B cell (primary cell): ENCODE measurements around the gene BUB3. TPM values are rescaled to one million over a fixed set of nuclear protein-coding genes. Genes with fewer than 3 reads are reported as not detected.
A peak's percentile ranks its signal among the peaks of the same experiment; 100 is the strongest.

Experiments used
- ATAC-seq: fragments of 200-7000 bp; cut with Tn5 transposase; one replicate; pipeline ENCODE4 v1.10.0; 2021; ENCODE audit warnings: low read depth, mild to moderate bottlenecking, moderate number of reproducible peaks, moderate library complexity
- CTCF ChIA-PET: fragments of 350-600 bp; sonication (Branson Sonifier 250); formaldehyde crosslinking; loops from one replicate; lab custom pipeline; 2021; ENCODE audit warnings: antibody characterized with exemption, inconsistent platforms; lab: Charles Lee
- POLR2A ChIA-PET: fragments of 350-600 bp; sonication (Branson Sonifier 250); formaldehyde crosslinking; loops from one replicate; lab custom pipeline; 2021; ENCODE audit warnings: antibody characterized with exemption; lab: Charles Lee
- DNase-seq: peaks from one replicate; pipeline ENCODE4 v3.0.0; 2013
- H2AFZ ChIP-seq: 2 replicates; pipeline ENCODE4 v1.6.1; 2012; ENCODE audit warnings: mild to moderate bottlenecking, low read depth, low read length; ENCODE audit not compliant: insufficient read depth, poor library complexity, severe bottlenecking
- H3K27ac ChIP-seq, 2 donors: 1 replicate in 1 of 2; 2 replicates in 1 of 2; pipeline ENCODE4 v1.5.1; 2012 to 2013; ENCODE audit warnings: low read length in 2 of 2, mild to moderate bottlenecking in 2 of 2, moderate library complexity in 1 of 2
- H3K27me3 ChIP-seq, 4 experiments: fragments of 200-600 bp in 1 of 4; sonication (generic) in 1 of 4; replicated peaks in 1 of 4; 1 replicate in 2 of 4; 2 replicates in 2 of 4; pipeline versions ENCODE4 v1.6.1 to v1.7.0; 2013 to 2016; ENCODE audit warnings: low read length in 3 of 4, mild to moderate bottlenecking in 2 of 4, mixed read lengths in 1 of 4, moderate library complexity in 1 of 4; ENCODE audit not compliant: insufficient read depth in 4 of 4, control insufficient read depth in 3 of 4; ENCODE audit errors: control extremely low read depth in 1 of 4
- H3K36me3 ChIP-seq, 2 experiments: replicated peaks in 1 of 2; 1 replicate in 1 of 2; 2 replicates in 1 of 2; pipeline versions ENCODE4 v1.6.1 to v1.7.1; 2013; ENCODE audit warnings: low read length in 1 of 2; ENCODE audit not compliant: insufficient read depth in 2 of 2, control insufficient read depth in 1 of 2; ENCODE audit errors: control extremely low read depth in 1 of 2, extremely low read depth in 1 of 2
- H3K4me1 ChIP-seq, 2 donors: fragments of 200-600 bp in 1 of 2; sonication (generic) in 1 of 2; 1 replicate in 1 of 2; 2 replicates in 1 of 2; pipeline versions ENCODE4 v1.5.1 to v1.6.1; 2013 to 2017; ENCODE audit warnings: low read length in 2 of 2; ENCODE audit not compliant: control insufficient read depth in 2 of 2, insufficient read depth in 2 of 2
- H3K4me2 ChIP-seq: replicated peaks from 2 replicates; pipeline ENCODE3; 2012; ENCODE audit warnings: mild to moderate bottlenecking, low read depth, low read length; ENCODE audit not compliant: poor library complexity, severe bottlenecking
- H3K4me3 ChIP-seq, 5 experiments: fragments of 200-600 bp in 1 of 5; sonication (generic) in 1 of 5; 1 replicate in 3 of 5; 2 replicates in 2 of 5; pipeline versions ENCODE4 v1.5.1 to v1.7.0; 2011 to 2016; ENCODE audit warnings: low read length in 4 of 5, mild to moderate bottlenecking in 4 of 5, low read depth in 2 of 5, control low read depth in 1 of 5, moderate library complexity in 1 of 5; ENCODE audit not compliant: insufficient read depth in 1 of 5; ENCODE audit errors: control extremely low read depth in 1 of 5, extremely low read depth in 1 of 5
- H3K79me2 ChIP-seq: fragments of 200-600 bp; sonication (generic); one replicate; pipeline ENCODE4 v1.6.0; 2016; ENCODE audit warnings: low read length; ENCODE audit not compliant: control insufficient read depth, insufficient read depth
- H3K9ac ChIP-seq: fragments of 200-600 bp; sonication (generic); 2 replicates; pipeline ENCODE4 v1.6.1; 2017; ENCODE audit warnings: mild to moderate bottlenecking, low read length, moderate library complexity
- H3K9me3 ChIP-seq, 3 donors: one replicate each; pipeline versions ENCODE4 v1.6.1 to v1.7.1; 2013; ENCODE audit warnings: low read length in 2 of 3; ENCODE audit not compliant: control insufficient read depth in 2 of 3, insufficient read depth in 1 of 3; ENCODE audit errors: control extremely low read depth in 1 of 3
- H4K20me1 ChIP-seq: 2 replicates; pipeline ENCODE4 v1.6.0; 2012; ENCODE audit warnings: mild to moderate bottlenecking, low read length; ENCODE audit not compliant: insufficient read depth, control insufficient read depth, poor library complexity, severe bottlenecking
- H3K27ac Mint-ChIP-seq: one replicate; pipeline ENCODE4 v1.8.0; 2021; ENCODE audit warnings: mixed read lengths
- H3K27me3 Mint-ChIP-seq: one replicate; pipeline ENCODE4 v1.8.0; 2021; ENCODE audit warnings: mixed read lengths
- H3K4me1 Mint-ChIP-seq: one replicate; pipeline ENCODE4 v1.8.0; 2021; ENCODE audit warnings: mixed read lengths
- H3K4me3 Mint-ChIP-seq: one replicate; pipeline ENCODE4 v1.8.0; 2021; ENCODE audit warnings: mixed read lengths
- H3K9me3 Mint-ChIP-seq: one replicate; pipeline ENCODE4 v1.8.0; 2022; ENCODE audit warnings: mixed read lengths; ENCODE audit not compliant: insufficient read depth
- EZH2 ChIP-seq: IDR thresholded peaks from 2 replicates; pipeline ENCODE4 v1.6.1; 2012; ENCODE audit warnings: borderline replicate concordance, low read depth, mild to moderate bottlenecking, moderate library complexity, low read length; ENCODE audit not compliant: insufficient read depth, poor library complexity, severe bottlenecking
- WGBS: methylation state at CpG from one replicate; pipeline ENCODE4 v1.1.5; 2013; ENCODE audit warnings: missing lambda C conversion rate; ENCODE audit not compliant: insufficient coverage; 5-methylcytosine and 5-hydroxymethylcytosine counted together
- intact Hi-C: fragments of 100-400 bp; cut with micrococcal nuclease; formaldehyde crosslinking; loops from one replicate; pipeline ENCODE4 v1.10.0; 2022
- polyA plus RNA-seq: library from polyadenylated mRNA; depleted of rRNA; stranded (reverse); fragments of >200 nt; gene quantifications from 2 replicates; pipeline ENCODE4 v1.2.3, GENCODE V29; 2012
- total RNA-seq, 2 donors: library from RNA; stranded (reverse); fragments of 120-200 nt in 1 of 2; gene quantifications; 1 replicate in 1 of 2; 2 replicates in 1 of 2; pipeline versions ENCODE4 v1.2.3 to v1.2.4, GENCODE V29; 2013 to 2022
- TF ChIP-seq, protein P1 (sequence below): fragments of 200-600 bp; IDR thresholded peaks from one replicate; pipeline ENCODE4 v1.8.0; 2022; ENCODE audit warnings: antibody characterized with exemption, mild to moderate bottlenecking

Gene BUB3
- total and polyA plus RNA-seq, 2 donors (not counting 1 experiment from before 2014, with no cell fraction given), result 112 to 113 TPM

DNA sequence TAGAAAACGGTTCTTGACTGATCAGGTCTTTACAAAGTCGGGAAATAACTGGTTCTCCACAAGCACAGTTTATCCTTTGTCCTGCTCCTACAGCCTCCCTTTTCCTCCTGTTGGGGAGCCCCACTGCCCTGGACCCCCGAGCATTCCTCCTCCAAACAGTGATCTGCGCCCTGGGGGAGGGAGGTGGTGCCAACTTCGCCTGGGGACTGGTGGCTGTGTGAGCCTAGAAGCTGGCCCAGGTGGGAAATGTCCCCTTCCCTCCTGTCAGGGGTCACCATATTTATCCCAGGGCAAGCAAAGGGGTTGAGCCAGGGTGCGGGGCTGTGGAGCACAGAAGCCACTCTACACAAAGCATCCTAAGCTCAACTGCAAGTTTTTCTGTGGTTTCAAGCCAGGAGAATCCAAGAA lies 13.2 kb upstream of the BUB3 start:
- H3K27me3 ChIP-seq, result peaks cover 6 to 99% (median 87%) of the 10 kb centered on the region in 4 experiments
- H3K27ac Mint-ChIP-seq, result no peak overlapping the region
- H4K20me1 ChIP-seq, result no peaks in the 10 kb centered on the region
- no peak overlapping the region for H3K4me2 ChIP-seq
- CTCF ChIA-PET, result interaction anchor here (1.0 kb wide), 1 partner anchor 13 kb away, joined by 3 read pairs; the partner anchor contains the start of gene BUB3
- no peak overlapping the region for H3K4me3 ChIP-seq
- TF ChIP-seq, protein P1, sequence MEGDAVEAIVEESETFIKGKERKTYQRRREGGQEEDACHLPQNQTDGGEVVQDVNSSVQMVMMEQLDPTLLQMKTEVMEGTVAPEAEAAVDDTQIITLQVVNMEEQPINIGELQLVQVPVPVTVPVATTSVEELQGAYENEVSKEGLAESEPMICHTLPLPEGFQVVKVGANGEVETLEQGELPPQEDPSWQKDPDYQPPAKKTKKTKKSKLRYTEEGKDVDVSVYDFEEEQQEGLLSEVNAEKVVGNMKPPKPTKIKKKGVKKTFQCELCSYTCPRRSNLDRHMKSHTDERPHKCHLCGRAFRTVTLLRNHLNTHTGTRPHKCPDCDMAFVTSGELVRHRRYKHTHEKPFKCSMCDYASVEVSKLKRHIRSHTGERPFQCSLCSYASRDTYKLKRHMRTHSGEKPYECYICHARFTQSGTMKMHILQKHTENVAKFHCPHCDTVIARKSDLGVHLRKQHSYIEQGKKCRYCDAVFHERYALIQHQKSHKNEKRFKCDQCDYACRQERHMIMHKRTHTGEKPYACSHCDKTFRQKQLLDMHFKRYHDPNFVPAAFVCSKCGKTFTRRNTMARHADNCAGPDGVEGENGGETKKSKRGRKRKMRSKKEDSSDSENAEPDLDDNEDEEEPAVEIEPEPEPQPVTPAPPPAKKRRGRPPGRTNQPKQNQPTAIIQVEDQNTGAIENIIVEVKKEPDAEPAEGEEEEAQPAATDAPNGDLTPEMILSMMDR, result no peak
- TF ChIP-seq EZH2, result no peak
- peaks cover 77% of the 10 kb centered on the region for H3K27me3 Mint-ChIP-seq
- no peaks in the 10 kb centered on the region for H3K36me3 ChIP-seq
- intact Hi-C loops, result no loop called here
- H3K4me1 Mint-ChIP-seq, result peaks cover 30% of the 10 kb centered on the region
- H3K27ac ChIP-seq, result no peak overlapping the region
- no peak for ATAC-seq
- no peaks in the 10 kb centered on the region for H3K9me3 Mint-ChIP-seq
- H3K4me3 Mint-ChIP-seq, result no peak overlapping the region
- DNase-seq, result no peak
- no peaks in the 10 kb centered on the region for H3K79me2 ChIP-seq
- H3K9ac ChIP-seq, result no peak overlapping the region
- H3K9me3 ChIP-seq, result peaks cover 7 to 85% (median 33%) of the 10 kb centered on the region in 3 donors
- 17% methylated on average over 2 of the region's 6 CpGs for WGBS
- H2AFZ ChIP-seq, result no peak overlapping the region
- POLR2A ChIA-PET, result no interaction called here
- H3K4me1 ChIP-seq, result peaks cover 45 to 77% of the 10 kb centered on the region in 2 donors

DNA sequence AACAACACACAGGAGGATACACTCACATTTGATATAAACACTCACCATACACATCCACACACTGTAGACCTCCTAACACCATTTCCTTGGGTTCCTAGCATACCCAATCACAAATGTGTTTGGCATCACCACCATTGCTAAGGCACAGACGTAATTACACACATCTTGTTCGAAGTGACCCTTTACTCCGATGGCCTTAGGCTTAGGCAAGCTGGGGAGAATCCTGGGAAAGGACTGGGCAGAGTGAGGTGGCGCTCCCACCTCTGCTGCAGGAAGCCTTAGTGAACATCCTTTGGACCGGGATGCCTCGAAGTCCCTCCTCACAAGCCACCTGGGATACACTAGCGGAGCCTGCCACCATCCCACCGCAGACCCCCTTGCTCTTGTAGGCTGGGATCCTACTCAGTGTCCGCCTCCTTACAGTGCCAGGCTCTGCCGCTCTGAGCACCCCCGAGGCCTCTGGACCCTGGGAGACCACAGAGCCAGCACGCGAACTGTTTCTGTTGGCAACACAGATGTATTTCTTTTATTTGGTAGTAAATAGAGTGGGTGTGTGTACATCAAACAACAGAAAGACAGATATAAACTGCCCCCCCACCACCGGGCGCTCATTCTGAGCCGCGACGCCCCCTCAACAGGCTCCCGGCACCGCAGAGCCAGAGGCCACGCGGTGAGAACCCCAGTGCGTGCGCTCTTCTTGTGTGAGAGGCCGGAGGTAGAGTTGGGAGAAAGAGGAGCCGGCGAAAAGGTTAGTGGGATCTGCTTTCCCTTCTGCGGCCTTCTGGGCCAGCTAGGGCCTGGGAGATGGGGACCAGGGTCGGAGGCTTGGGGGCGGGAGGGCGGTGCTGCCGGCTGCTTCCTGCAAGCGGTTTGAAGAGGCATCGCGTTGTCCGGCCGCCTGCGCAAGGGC lies 12.2 kb upstream of the BUB3 start:
- Histone ChIP-seq H3K4me1 (peaks cover 41 to 78% of the 10 kb centered on the region in 2 donors), H3K4me3 (no peak overlapping the region), H2AFZ (no peak overlapping the region), H3K27ac (no peak overlapping the region), H3K9ac (no peak overlapping the region), H3K27me3 (peaks cover 6 to 99% (median 89%) of the 10 kb centered on the region in 4 experiments), H3K79me2 (no peaks in the 10 kb centered on the region), H3K9me3 (peaks cover 7 to 85% (median 35%) of the 10 kb centered on the region in 3 donors), H3K36me3 (no peaks in the 10 kb centered on the region), H4K20me1 (no peaks in the 10 kb centered on the region), H3K4me2 (peak overlapping the region; percentile 47)
- Mint-ChIP-seq H3K4me3 (no peak overlapping the region), H3K27me3 (peaks cover 78% of the 10 kb centered on the region), H3K4me1 (peaks cover 29% of the 10 kb centered on the region), H3K9me3 (no peaks in the 10 kb centered on the region), H3K27ac (no peak overlapping the region)
- DNase-seq (peak; percentile 25), ATAC-seq (no peak)
- TF ChIP-seq EZH2, result no peak
- TF ChIP-seq, protein P1, result no peak
- POLR2A ChIA-PET, result no interaction called here
- 18% methylated on average over 33 of the region's 38 CpGs for WGBS
- intact Hi-C loops, result no loop called here
- CTCF ChIA-PET, result interaction anchor here (1.0 kb wide), 1 partner anchor 12 kb away, joined by 3 read pairs; the partner anchor contains the start of gene BUB3
